Smooth muscle cell of the pulmonary artery (primary cell): ENCODE results near the gene WBP2NL. TPM values are rescaled to one million over a fixed set of nuclear protein-coding genes. Genes with fewer than 3 reads are reported as not detected.

Experiments used
- total RNA-seq: library from RNA; depleted of rRNA; stranded (reverse); fragments of >200 nt; gene quantifications from 2 replicates; pipeline ENCODE4 v1.2.3, GENCODE V29; 2014

WBP2NL gene
- 0.52 and 0.73 TPM in 2 replicates for total RNA-seq

GRCh38 chr22:41998361-41999261 lies at the start of gene WBP2NL:
Gene WBP2NL, plus strand, starts transcription at chr22:41998788. Its CDS starts 31 bp downstream, at chr22:41998819.

GRCh38 chr22:41951898-41952474 lies 46.6 kb upstream of the WBP2NL start, which contains the start of gene SMIM45:
Gene SMIM45, plus strand, starts transcription at chr22:41952150.

GRCh38 chr22:41969110-41969646 lies 29.4 kb upstream of the WBP2NL start, which contains the start of gene SEPTIN3:
Gene SEPTIN3, plus strand, starts transcription at chr22:41969443. Its CDS starts 2,050 bp downstream, at chr22:41971493.

GRCh38 chr22:42070517-42071422 lies 72.2 kb downstream of the WBP2NL start, which contains the start of gene NAGA:
Gene NAGA, minus strand, starts transcription at chr22:42070812. Its CDS starts 515 bp downstream, at chr22:42070297.

GRCh38 chr22:42074132-42074811 lies 75.7 kb downstream of the WBP2NL start, which contains the start of gene PHETA2:
Gene PHETA2, plus strand, starts transcription at chr22:42074248. Its CDS starts 3,046 bp downstream, at chr22:42077294.

Other genes starting within 250 kb of the WBP2NL start
- gene CCDC134, start 198.1 kb upstream of the WBP2NL start, total RNA-seq = 8.0 and 8.1 TPM in 2 replicates
- 82.1 and 123 TPM in 2 replicates for gene SREBF2, start 165.7 kb upstream of the WBP2NL start, total RNA-seq
- not detected in 2 replicates for gene SHISA8, start 83.7 kb upstream of the WBP2NL start, total RNA-seq
- not detected in 2 replicates for gene TNFRSF13C, start 72.0 kb upstream of the WBP2NL start, total RNA-seq
- gene CENPM, start 51.6 kb upstream of the WBP2NL start, total RNA-seq = 3.9 and 6.8 TPM in 2 replicates
- 0.07 and 0.30 TPM in 2 replicates for gene SEPTIN3, start 29.3 kb upstream of the WBP2NL start, total RNA-seq
- 51.0 and 56.8 TPM in 2 replicates for gene NAGA, start 72.0 kb downstream of the WBP2NL start, total RNA-seq
- 27.2 and 30.9 TPM in 2 replicates for gene PHETA2, start 75.5 kb downstream of the WBP2NL start, total RNA-seq
- 5.5 and 10.5 TPM in 2 replicates for gene SMDT1, start 80.9 kb downstream of the WBP2NL start, total RNA-seq
- 33.6 and 33.8 TPM in 2 replicates for gene NDUFA6, start 92.0 kb downstream of the WBP2NL start, total RNA-seq
- 0.20 and 0.43 TPM in 2 replicates for gene CYP2D6, start 132.0 kb downstream of the WBP2NL start, total RNA-seq